Fibroblast of skin of left quadriceps (primary cell): ENCODE measurements around the gene TIRAP.
"Not testable (repeated sequence)": the region's sequence is repeated elsewhere in the genome, so short reads cannot be mapped to it uniquely, and the experiment has no call there.

Experiments
- DNase-seq, 2 experiments: peaks; one replicate each; pipeline ENCODE4 v3.0.0-alpha.2; 2013; ENCODE audit warnings: low read depth in 2 of 2

TIRAP gene

GRCh38 chr11:126284829-126285228, 1.9 kb downstream of the TIRAP start:
- peak; percentile 93 to 94 for DNase-seq

GRCh38 chr11:126288237-126288636, 5.3 kb downstream of the TIRAP start:
- no peak for DNase-seq

DNA sequence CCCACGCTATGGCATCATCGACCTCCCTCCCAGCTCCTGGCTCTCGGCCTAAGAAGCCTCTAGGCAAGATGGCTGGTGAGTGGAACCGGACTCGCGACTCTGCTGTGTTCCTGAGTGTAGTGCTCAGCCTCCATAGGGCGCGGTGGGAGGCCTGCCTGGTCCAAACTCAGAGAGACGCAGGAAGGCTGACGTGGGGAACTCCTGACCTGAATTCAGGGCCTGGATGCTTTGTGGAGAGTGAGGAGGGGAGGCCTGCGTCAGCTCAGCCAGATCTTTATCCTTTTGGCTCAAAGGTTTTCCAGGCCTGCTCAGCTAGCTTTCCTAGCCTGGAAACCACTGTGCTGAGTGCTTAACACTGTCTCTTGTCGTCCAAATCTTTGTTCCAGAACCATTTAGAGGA, 8.0 kb downstream of the TIRAP start:
- no peak for DNase-seq

- no peak for DNase-seq
These were observed 10.8 kb downstream of the TIRAP start for GRCh38 chr11:126293726-126294125.

GRCh38 chr11:126297004-126297403, 14.1 kb downstream of the TIRAP start:
- DNase-seq: no peak

DNA sequence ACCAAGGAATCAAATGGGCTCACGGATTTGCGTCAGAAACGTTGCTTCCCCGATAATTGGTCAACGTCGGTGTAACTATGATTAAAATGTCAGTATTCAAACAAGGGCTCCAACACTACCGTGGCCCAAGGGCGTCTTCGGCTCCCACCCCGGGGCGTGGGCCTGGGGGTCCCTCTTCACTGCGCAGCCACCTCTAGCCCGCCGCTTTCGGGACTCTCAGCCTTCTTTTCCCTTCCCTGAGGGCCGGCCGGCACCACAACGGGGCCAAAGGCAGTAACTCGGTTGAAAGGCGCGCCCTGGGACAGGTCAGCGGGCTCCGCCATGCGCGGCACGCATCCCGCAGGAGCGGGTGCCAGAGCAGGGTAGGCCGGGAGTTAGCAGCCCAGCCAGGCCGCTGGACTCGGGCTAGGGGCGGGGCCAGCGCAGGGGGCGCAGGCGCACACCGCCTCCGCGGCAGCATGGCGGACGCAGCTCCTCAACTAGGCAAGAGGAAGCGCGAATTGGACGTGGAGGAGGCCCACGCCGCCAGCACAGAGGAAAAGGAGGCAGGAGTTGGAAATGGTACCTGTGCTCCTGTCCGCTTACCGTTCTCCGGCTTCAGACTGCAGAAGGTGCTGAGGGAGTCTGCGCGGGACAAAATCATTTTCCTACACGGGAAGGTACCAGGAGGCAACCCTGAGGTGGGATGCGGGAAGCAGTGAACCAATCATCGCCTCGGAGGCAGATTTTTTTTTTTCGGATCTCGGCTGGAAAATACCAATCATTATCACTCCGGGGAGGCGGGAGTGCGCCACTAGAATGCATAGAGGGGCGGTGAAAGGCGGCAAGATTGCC, 20.9 kb downstream of the TIRAP start, which contains the start of gene DCPS:
Gene DCPS, plus strand, starts transcription at position 438 of the 834 bp plus-strand sequence. Its CDS starts 21 bp downstream, at position 459.
- peak; percentile 72 to 74 for DNase-seq

GRCh38 chr11:126304457-126305075, 21.7 kb downstream of the TIRAP start:
- DNase-seq: no peak

DNA sequence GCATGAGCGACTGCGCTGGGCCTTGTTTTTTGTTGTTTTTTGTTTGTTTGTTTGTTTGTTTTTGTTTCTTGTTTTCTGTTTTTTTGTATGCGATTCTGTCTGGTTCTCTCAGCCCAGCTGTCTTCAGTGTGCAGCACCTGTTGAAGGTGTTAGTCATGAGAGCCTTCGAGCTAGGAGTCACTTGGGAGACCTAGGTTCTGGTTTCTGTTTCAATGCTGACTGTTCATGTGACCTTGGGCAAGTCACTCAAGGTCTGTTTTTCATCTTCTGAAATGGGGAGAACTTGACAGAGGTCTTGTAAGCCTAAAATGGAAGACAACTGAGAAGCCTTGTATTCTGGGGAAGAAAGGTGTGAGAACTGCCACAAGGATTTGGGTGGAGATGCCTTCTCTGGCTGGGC, 22.8 kb downstream of the TIRAP start:
- DNase-seq: no peak

DNA sequence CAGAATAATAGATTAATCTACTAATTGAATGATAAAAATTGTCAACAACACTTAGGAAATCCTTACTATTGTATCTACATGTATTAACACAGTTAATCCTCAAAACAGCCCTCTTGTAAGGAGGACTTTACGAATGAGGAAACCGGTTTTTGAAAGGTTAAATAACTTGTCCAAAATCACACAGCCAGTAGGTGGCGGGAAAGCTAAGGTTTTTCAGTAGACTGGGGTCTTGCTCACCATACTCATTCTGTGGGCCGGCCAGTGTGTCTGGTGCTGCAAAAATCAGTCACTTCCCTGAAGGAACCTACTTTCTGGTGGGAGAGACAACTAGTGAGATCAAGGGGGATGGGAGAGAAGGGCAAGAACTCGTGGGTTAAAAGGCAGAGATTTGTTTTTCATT, 24.8 kb downstream of the TIRAP start:
- no peak for DNase-seq

- no peak for DNase-seq
These were observed 25.4 kb downstream of the TIRAP start for GRCh38 chr11:126308271-126308671.

DNA sequence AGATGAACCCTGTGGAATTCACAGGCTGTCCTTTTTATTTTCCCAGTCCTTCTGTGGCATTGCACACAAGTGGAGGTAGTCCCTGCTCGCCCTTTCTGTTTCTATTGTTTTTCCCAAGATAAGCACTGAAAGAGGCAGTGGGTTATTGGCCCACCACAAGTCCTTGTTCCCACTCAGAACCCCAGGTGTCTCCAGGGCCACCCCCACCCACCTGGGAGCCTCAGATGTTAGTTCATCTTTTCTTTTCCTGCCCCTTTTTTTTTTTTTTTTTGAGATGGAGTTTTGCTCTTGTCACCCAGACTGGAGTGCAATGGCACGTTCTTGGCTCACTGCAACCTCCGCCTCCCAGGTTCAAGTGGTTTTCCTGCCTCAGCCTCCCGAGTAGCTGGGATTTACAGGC, 25.9 kb downstream of the TIRAP start:
- DNase-seq: not testable (repeated sequence)

GRCh38 chr11:126310200-126310991, 27.5 kb downstream of the TIRAP start:
- peak in 1 of 2 experiments; percentile 44 for DNase-seq

GRCh38 chr11:126310992-126311310, 28.1 kb downstream of the TIRAP start:
- no peak for DNase-seq

DNA sequence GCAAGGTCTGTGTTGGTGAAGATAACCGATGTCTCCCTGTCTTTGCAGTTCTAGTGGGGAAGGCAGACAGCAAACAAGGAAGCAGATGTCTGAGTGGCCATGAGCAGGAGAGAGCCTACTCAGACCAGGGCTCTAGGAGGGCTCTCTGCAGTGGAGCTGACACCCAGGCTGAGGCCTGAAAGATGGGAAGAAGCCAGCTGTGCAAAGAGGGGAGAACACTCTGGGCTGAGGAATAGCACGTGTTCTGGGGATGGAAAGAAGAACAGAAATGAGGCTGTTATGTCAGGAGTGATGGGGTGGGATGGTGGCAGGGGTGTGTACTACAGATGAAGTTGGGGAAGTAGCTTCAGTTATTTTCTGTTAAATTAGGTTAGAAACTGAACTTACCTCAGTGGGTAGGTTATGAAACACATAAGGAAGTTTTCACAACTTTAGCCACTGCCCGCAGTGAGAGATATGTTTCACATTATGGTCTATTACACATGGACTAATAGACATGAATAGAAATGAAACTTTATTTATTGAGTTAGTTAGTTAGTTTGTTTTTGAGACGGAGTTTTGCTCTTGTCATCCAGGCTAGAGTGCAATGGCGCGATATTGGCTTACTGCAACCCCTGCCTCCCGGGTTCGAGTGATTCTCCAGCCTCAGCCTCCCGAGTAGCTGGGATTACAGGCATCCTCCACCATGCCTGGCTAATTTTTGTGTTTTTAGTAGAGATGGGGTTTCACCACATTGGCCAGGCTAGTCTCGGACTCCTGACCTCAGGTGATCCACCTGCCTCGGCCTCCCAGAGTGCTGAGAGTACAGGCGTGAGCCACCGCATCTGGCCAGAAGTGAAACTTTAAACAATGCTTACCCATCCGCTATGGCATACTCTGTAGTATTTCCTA, 28.8 kb downstream of the TIRAP start:
- no peak for DNase-seq

DNA sequence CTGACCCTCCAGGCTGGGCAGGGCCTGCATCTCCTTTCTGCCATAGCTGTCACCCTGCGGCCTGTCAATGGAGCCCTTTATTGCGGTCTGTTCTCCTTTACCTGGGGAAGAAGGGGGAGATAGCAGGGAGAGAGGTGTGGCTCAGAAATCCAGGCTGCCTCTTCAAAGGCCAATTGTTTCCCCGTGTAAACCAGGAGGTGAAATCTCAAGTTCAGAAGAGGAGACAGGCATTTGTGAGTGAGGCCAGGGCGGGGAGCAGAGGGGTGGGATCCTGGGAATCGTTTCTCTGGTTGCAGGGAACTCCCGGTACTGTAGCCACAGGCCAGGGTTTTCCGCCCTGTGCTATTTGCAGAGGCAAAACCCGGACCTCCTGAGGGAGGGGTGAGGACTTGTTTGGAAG, 30.1 kb downstream of the TIRAP start:
- no peak for DNase-seq

DNA sequence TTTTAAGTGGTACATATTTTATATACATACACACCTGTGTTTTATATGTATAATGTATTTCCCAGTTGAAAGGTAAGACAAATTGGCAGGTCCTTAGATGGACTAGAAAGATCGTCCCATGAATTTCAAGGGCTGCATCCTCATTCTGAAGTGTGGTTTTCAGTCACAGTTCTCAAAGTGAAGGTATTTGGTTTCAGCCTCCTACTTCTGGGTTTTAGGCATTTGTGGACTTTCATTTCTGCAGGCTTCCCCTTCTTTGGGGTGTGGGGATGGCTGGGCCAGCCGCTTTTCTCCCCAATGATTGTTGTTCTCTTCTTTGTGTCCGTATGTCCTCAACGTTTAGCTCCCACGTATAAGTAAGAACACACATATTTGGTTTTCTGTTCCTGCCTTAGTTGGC, 30.9 kb downstream of the TIRAP start:
- DNase-seq: no peak

- no peak for DNase-seq
These were observed 34.5 kb downstream of the TIRAP start for GRCh38 chr11:126317432-126317755.

GRCh38 chr11:126317756-126318573, 35.1 kb downstream of the TIRAP start:
- peak in 1 of 2 experiments; percentile 73 for DNase-seq

DNA sequence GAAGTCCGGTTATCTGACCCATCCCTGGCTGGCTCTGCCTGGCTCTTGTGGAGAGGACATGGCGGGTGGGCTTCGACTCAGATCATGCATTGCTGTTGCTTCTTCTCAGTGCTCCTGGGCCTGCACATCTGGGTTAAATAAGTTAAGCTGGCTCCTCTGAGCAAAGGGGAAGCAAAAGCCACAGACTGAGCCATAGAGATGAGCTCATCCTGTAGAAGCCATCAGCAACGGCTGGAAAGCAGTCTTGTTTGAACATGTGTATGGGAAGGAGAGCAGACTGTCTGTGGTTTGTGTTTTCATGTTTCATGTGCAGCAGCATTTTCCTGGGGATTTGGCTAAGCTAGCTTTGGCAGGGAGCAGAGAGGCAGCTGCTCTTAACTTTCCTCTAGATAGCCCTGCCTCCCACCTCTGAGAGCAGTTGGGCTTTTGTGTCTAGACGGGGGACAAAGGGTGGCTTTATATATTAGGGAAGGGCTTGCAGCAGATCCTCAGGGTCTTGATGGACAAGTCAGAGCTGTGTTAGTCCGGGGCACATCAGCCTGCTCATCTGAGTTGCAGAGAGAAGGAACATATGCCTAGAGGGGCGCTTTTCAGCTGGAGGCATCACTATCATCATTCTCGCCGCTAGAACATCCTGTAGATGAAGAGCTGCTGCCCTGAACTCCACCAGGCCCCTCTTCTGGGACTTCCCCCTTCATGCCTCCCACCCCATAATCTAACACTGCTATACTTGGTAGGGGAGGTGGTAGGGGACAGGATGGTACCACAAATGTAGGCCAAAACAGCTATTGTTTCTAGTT, 35.9 kb downstream of the TIRAP start:
- peak; percentile 94 to 95 for DNase-seq

DNA sequence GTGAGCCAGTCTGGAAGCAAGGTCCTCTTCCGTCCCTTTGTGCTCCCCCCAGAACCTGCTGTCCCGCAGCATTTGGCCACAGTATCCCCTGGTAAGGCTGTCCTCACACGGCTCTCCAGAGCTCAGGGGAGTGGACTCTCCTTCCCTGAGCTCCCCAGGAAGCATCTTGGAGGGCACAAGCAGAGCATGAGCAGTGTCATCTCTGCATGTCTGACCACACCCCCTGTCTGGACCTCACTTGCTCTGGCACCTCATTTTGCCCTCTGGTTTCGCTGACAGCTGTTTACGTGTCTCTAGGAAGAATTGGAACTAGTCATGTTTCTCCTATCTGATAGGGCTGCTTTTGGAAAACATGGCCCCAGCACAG, 36.5 kb downstream of the TIRAP start:
- no peak for DNase-seq
